Fibroblast of villous mesenchyme (primary cell): ENCODE results near the gene CELSR1. TPM values are rescaled to one million over a fixed set of nuclear protein-coding genes. Genes with fewer than 3 reads are reported as not detected.

Experiments
- DNase-seq: peaks from one replicate; pipeline ENCODE4 v3.0.0-alpha.2; 2010; ENCODE audit warnings: low read depth
- H3K4me3 ChIP-seq: 2 replicates; pipeline ENCODE4 v1.5.1; 2011; ENCODE audit warnings: low read depth, mild to moderate bottlenecking, low read length
- CTCF ChIP-seq: IDR thresholded peaks from 2 replicates; pipeline ENCODE4 v1.5.1; 2012; ENCODE audit warnings: low read depth, mild to moderate bottlenecking, low read length; ENCODE audit not compliant: insufficient read depth
- total RNA-seq: library from RNA; depleted of rRNA; stranded (reverse); fragments of >200 nt; gene quantifications from 2 replicates; pipeline ENCODE4 v1.2.3, GENCODE V29; 2012

The CELSR1 gene
- total RNA-seq, 1 donor: 1.7 TPM

GRCh38 chr22:46574993-46575910, 37.8 kb upstream of the CELSR1 start:
- no peak for DNase-seq
- TF ChIP-seq CTCF: no peak
- no peak overlapping the region for H3K4me3 ChIP-seq

- no peak for TF ChIP-seq CTCF
- no peak for DNase-seq
Observed at GRCh38 chr22:46574438-46574992, 37.1 kb upstream of the CELSR1 start.

DNA sequence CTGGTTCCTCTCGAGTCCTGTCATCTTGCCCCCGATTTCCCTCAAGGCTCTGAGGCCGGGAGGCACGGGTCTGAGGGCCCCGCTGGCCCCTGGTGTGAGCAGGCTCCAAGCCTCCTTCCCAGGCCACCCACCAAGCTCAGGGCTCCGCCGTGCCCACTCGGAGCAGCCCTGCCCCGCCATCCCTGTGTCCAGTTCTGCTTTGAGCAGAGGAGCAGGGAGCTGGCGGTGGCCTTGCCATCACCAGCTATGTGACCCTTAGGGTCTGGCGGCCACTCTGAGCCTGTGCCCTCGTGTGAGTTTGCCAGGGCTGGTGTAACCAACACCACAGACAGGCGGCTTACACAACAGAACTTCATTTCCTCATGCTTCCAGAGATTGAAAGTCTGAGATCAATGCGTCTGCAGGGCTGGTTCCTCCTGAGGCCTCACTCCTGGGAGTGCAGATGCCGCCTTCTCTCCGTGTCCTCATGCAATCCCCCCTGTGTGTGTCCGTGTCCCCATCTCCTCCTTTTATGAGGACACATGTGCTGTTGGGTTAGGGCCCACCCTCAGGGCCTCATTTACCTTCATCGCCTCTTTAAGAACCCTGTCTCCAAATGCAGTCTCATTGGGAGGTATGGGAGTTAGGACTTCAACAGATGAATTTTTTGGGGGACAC, 36.5 kb upstream of the CELSR1 start:
- no peak overlapping the region for H3K4me3 ChIP-seq
- no peak for DNase-seq
- no peak for TF ChIP-seq CTCF

More at GRCh38 chr22:46574438-46574992, 37.1 kb upstream of the CELSR1 start:
- H3K4me3 ChIP-seq: no peak overlapping the region

DNA sequence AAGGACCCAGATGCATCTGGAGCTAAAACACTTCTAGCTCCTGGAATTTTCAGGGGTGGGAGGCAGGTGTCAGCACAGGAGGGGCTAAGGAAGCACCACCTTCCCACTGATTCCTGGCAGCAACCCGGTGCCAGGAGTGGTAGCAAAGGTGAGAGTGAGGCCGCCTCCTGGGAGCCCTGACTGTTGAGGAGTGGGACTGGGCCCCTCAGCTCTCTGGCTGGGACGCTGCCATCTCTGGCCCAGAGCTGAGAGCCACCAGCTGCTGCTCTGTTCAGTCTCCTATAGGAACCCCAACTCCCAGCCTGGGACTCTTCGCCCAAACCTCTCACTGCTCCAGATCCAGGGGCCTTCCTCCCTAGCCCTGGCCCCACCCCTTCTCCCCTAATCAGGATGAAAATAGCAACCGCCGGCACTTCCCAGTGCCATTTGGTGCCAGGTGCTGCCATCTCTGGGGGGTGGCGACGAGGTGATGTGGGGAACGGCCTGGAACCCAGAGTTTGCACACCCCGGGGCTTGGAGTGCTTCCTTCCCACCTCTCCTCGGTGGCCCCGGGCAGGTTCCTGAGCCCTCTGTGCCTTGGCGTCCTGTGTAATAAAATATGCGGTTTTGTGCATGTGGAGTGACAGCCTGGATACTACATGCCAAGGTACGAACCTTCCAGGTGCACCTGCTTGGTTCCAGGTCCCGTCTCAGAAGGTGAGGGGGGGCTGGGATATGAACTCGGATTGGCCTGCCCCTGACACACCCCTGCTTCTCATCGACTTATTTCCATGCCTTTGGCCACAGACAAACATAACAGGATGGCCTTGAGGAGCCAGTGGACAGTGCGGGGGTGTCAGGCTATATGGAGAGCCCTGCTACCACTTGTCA, 35.7 kb upstream of the CELSR1 start:
- DNase-seq: no peak
- H3K4me3 ChIP-seq: no peak overlapping the region

GRCh38 chr22:46571642-46572250, 34.3 kb upstream of the CELSR1 start:
- DNase-seq: no peak
- no peak overlapping the region for H3K4me3 ChIP-seq
- TF ChIP-seq CTCF: no peak

More for the DNA sequence above, 35.7 kb upstream of the CELSR1 start:
- TF ChIP-seq CTCF: no peak
